Activated naive CD8-positive, alpha-beta T cell treated with anti-CD3 and anti-CD28 coated beads, Interleukin-2, amount 10 ng/mL, durations not matched to agents 7 days and 5 days (primary cell): ENCODE data around the gene YWHAE. TPM values are rescaled to one million over a fixed set of nuclear protein-coding genes. Genes with fewer than 3 reads are reported as not detected.
"Not testable (repeated sequence)": the region's sequence is repeated elsewhere in the genome, so short reads cannot be mapped to it uniquely, and the experiment has no call there.

Source experiments
- ATAC-seq: fragments of 150-1000 bp; cut with Tn5 transposase; one replicate; pipeline ENCODE4 v1.10.0; 2021; ENCODE audit warnings: low read depth, moderate library complexity
- POLR2A ChIA-PET: fragments of 350-600 bp; sonication (Branson Sonifier 250); formaldehyde crosslinking; loops from one replicate; lab custom pipeline; 2021; ENCODE audit warnings: antibody characterized with exemption; lab: Charles Lee
- DNase-seq: peaks from one replicate; pipeline ENCODE4 v3.0.0; 2021
- H3K27ac Mint-ChIP-seq: one replicate; pipeline ENCODE4 v1.8.0; 2022; ENCODE audit warnings: mild to moderate bottlenecking, mixed read lengths
- H3K27me3 Mint-ChIP-seq: one replicate; pipeline ENCODE4 v1.8.0; 2022; ENCODE audit warnings: mild to moderate bottlenecking, moderate library complexity, mixed read lengths
- H3K36me3 Mint-ChIP-seq: one replicate; pipeline ENCODE4 v1.8.0; 2021; ENCODE audit warnings: mild to moderate bottlenecking, mixed read lengths
- H3K4me1 Mint-ChIP-seq: one replicate; pipeline ENCODE4 v1.8.0; 2021; ENCODE audit warnings: mixed read lengths
- H3K4me3 Mint-ChIP-seq: one replicate; pipeline ENCODE4 v1.8.0; 2022; ENCODE audit warnings: mild to moderate bottlenecking, moderate library complexity, mixed read lengths
- H3K9me3 Mint-ChIP-seq: one replicate; pipeline ENCODE4 v1.8.0; 2021; ENCODE audit warnings: mixed read lengths
- total RNA-seq, 2 experiments: library from RNA; stranded (reverse); gene quantifications; one replicate each; pipeline ENCODE4 v1.2.3, GENCODE V29; 2021

The YWHAE gene
- total RNA-seq: 100 to 1,000 TPM; 272 to 287 TPM

DNA sequence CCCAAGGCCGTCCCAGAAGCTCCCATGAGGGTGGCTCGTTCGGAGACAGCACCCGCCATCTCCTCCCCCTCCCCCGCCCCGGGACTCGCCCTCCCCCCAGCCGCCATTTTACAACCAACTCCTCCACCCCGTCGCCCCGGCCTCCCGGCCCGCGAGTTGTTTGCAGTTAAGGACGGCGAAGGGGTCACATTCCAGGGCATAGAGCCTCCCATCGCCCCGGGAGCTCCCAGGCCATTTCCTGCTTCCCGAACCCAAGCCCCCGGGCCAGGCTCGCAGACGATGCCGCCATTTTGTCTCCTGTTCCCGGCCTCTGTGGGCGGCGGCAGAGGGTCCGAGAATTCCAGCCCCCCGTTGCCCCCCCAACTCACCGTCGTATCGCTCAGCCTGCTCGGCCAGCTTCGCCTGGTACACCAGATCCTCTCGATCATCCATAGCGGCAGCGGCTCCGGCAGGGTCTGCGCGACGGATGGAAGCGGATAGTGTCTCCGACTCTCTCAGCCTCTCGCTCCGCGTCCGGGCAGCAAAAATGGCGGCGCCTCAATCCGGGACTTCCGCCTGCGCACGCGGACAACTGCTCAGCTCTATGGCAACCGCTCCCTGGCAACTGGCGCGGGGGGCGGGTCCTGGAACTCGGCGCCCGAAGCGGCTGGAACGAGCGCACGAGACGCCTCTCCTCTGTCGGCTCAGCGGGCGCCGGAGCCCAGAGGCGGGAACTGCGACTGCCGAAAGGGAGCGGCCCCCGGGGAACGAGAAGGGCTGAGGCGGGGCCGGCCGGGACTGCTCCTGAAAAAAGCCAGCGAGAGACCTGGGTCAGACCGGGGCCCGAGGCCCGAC is at the start of gene YWHAE:
Gene YWHAE, minus strand, starts transcription at position 544 of the 834 bp plus-strand sequence. Its CDS starts 112 bp downstream, at position 432.
- Mint-ChIP-seq H3K27ac (peak within 1 kb of the TSS; percentile 95), H3K4me3 (peak within 1 kb of the TSS; percentile 96), H3K4me1 (peaks cover 19% of the 10 kb centered on the region), H3K27me3 (peaks cover 2% of the 10 kb centered on the region), H3K36me3 (peaks cover 25% of the 10 kb centered on the region), H3K9me3 (no peaks in the 10 kb centered on the region)
- POLR2A ChIA-PET: interaction anchor here (0.6 to 2.1 kb wide), 15 partner anchors 14 to 166 kb away, joined by 3 to 8 read pairs (median 4); partner anchors contain the start of genes CRK and INPP5K
- DNase-seq (peak; percentile 97), ATAC-seq (peak; percentile 91)

DNA sequence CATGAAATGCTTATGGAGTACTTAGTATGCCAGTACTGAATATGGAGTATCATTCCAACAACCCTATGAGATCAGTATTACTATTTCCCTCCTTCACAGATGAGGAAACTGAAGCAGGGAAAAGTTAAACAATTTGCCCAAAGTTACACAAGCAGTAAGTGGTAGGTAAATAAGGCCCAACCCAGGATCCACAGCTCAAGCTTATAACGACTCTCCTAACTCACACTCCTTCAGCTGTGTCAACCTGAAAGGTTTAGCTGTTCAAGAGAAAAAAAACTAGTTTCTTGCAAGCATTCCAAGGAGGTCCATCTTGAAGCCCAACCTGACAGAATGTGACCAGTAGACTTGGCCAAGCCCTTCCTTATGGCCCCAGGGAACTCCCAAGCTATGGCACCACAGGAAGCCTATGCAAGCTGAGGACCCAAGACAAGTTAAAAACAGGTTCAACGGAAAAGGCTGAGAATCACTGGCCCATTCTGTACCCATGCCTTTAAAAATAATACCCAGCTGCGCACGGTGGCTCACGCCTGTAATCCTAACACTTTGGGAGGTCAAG is 49.5 kb upstream of the YWHAE start:
- H3K36me3 Mint-ChIP-seq: peaks cover 19% of the 10 kb centered on the region
- POLR2A ChIA-PET: no interaction called here

DNA sequence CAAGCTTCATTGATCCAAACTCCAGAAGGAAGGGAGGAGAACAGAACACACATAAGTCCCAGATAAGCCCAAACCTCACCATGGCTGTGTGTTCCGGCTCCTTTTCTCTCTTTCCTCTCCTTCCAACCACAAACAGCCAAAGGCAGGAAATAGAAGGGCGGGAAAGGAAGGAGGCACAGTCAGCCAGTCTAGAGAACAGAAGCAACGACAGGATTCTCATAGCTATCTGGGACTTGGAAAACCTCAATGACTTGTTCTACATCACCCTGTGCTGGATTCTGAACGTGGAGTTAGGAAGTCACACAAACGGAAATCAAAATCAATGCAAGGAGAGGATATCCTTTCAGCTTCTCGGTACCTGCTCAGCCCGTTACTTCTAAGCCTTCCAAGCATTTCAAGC is 47.0 kb upstream of the YWHAE start:
- ATAC-seq (no peak), DNase-seq (no peak)
- H3K27me3 Mint-ChIP-seq: no peaks in the 10 kb centered on the region
- POLR2A ChIA-PET: interaction anchor here (0.7 kb wide), 1 partner anchor 820 kb away, joined by 5 read pairs; no protein-coding TSS in a partner anchor
- no peak overlapping the region for H3K4me3 Mint-ChIP-seq
- H3K9me3 Mint-ChIP-seq: no peaks in the 10 kb centered on the region
- no peak overlapping the region for H3K27ac Mint-ChIP-seq
- peaks cover 14% of the 10 kb centered on the region for H3K36me3 Mint-ChIP-seq
- H3K4me1 Mint-ChIP-seq: peaks cover 19% of the 10 kb centered on the region

More for the DNA sequence above, 49.5 kb upstream of the YWHAE start:
- no peak for DNase-seq
- Mint-ChIP-seq H3K4me1 (peaks cover 32% of the 10 kb centered on the region), H3K9me3 (no peaks in the 10 kb centered on the region), H3K27ac (no peak overlapping the region), H3K4me3 (no peak overlapping the region), H3K27me3 (no peaks in the 10 kb centered on the region)
- ATAC-seq: no peak

DNA sequence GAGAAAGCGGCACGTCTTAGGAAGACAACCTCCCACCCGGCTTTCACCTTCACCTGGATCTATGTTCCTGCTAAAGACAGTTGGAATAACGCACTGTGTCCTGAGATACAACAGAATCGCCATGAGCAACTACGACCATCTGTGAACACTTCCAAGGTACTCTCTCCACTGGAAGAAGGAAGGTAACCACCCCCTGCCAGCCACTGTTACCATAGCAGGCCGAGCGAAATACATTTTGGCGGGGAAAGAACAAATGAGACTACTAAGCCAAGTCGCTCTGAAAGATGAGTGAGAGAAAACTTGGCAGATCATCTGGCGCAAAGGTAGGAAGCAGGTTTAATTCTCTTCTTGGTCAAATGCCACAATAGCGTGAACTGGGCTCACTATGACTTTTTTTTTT is 46.2 kb upstream of the YWHAE start:
- Mint-ChIP-seq H3K27me3 (no peaks in the 10 kb centered on the region), H3K36me3 (peaks cover 11% of the 10 kb centered on the region), H3K9me3 (no peaks in the 10 kb centered on the region), H3K27ac (no peak overlapping the region), H3K4me3 (no peak overlapping the region), H3K4me1 (peaks cover 17% of the 10 kb centered on the region)
- POLR2A ChIA-PET: interaction anchor here (0.7 kb wide), 1 partner anchor 821 kb away, joined by 5 read pairs; no protein-coding TSS in a partner anchor
- no peak for DNase-seq
- no peak for ATAC-seq

DNA sequence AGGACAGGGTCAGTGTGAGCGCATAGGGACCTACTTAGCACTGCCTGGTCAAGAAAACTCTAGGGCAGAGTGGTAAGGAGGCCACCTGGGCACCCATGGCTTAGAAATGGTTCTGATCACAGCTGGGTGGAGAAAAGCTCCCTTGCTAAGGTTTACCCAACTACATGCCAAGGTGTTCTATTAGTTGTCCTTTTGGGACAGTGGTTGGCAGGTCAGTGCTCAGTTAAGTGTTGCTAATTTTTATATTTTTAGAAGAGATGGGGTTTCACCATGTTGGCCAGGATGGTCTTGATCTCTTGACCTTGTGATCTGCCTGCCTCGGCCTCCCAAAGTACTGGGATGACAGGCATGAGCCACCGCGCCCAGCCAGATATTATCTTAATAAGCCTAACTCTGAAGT is 45.7 kb upstream of the YWHAE start:
- DNase-seq, H3K27ac Mint-ChIP-seq, H3K9me3 Mint-ChIP-seq, H3K27me3 Mint-ChIP-seq, ATAC-seq, POLR2A ChIA-PET, H3K4me3 Mint-ChIP-seq: not testable (repeated sequence)
- Mint-ChIP-seq H3K36me3 (peaks cover 11% of the 10 kb centered on the region), H3K4me1 (peaks cover 17% of the 10 kb centered on the region)

DNA sequence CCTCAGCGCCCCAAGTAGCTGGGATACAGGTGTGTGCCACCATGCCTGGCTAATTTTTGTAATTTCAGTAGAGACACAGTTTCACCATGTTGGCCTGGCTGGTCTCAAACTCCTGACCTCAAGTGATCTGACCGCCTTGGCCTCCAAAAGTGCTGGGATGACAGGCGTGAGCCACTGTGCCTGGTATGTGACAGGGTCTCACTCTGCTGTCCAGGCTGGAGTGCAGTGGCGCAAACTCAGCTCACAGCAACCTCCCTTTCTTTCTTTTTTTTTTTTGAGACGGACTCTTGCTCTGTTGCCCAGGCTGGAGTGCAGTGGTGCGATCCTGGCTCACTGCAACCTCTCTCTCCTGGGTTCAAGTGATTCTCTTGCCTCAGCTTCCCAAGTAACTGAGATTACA is 42.7 kb upstream of the YWHAE start:
- POLR2A ChIA-PET, H3K27ac Mint-ChIP-seq, H3K27me3 Mint-ChIP-seq, H3K9me3 Mint-ChIP-seq, DNase-seq, ATAC-seq, H3K36me3 Mint-ChIP-seq, H3K4me3 Mint-ChIP-seq: not testable (repeated sequence)
- H3K4me1 Mint-ChIP-seq: peaks cover 11% of the 10 kb centered on the region

DNA sequence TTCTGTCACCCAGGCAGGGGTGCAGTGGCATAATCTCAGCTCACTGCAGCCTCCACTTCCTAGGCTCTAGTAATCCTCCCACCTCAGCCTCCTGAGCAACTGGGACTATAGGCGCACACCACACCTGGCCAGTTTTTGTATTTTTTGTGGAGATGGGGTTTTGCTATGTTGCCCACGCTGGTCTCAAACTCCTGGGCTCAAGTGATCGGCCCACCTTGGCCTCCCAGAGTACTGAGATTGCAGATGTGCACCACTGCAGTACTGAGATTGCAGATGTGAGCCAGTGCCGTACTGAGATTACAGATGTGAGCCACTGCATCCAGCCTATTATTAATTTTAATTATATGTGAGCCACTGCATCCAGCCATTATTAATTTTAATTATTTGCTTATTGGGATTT is 42.2 kb upstream of the YWHAE start:
- H3K27me3 Mint-ChIP-seq: no peaks in the 10 kb centered on the region
- no peak overlapping the region for H3K27ac Mint-ChIP-seq
- H3K36me3 Mint-ChIP-seq: peaks cover 3% of the 10 kb centered on the region
- no peaks in the 10 kb centered on the region for H3K9me3 Mint-ChIP-seq
- ATAC-seq (no peak), DNase-seq (no peak)
- POLR2A ChIA-PET: no interaction called here
- no peak overlapping the region for H3K4me3 Mint-ChIP-seq
- H3K4me1 Mint-ChIP-seq: peaks cover 10% of the 10 kb centered on the region

DNA sequence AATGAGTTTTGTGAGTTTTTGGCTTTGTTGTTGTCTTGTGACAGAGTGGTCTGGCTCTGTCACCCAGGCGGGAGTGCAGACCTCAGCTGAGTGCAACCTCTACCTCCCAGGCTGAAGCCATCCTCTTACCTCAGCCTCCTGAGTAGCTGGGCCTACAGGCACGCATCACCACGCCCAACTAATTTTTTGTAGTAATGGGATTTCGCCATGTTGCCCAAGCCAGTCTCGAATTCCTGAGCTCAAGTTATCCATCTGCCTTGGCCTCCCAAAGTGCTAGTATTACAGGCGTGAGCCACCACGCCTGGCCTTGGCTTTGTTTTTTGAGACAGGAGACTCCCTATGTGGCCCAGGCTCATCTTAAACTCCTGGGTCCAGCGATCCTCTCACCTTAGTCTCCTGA is 40.9 kb upstream of the YWHAE start:
- H3K4me3 Mint-ChIP-seq: no peak overlapping the region
- peaks cover 9% of the 10 kb centered on the region for H3K36me3 Mint-ChIP-seq
- peaks cover 2% of the 10 kb centered on the region for H3K4me1 Mint-ChIP-seq
- no peak overlapping the region for H3K27ac Mint-ChIP-seq
- POLR2A ChIA-PET: no interaction called here
- no peaks in the 10 kb centered on the region for H3K27me3 Mint-ChIP-seq
- no peaks in the 10 kb centered on the region for H3K9me3 Mint-ChIP-seq
- ATAC-seq (no peak), DNase-seq (no peak)

DNA sequence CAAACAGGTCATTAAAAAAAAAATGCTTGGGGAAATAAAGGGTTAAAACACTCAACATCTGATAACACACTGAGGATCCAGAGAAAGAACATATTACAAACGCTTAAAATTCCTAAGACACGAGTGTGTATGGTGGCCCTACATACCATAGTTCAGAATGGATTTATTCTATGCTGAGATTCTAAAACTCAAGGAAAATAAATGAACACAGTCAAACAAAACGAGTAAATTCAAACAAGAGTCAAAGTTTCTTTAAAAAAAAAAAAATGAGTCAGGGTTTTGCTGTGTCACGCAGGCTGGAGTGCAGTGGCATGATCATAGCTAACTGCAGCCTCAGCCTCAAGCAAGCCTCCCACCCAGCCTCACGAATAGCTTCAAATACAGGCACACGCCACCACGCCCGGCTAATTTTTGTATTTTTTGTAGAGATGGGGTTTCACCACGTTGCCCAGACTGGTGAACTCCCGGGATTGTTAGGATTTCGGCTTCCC is 38.6 kb upstream of the YWHAE start:
- no peak overlapping the region for H3K27ac Mint-ChIP-seq
- H3K4me1 Mint-ChIP-seq: peaks cover 7% of the 10 kb centered on the region
- H3K36me3 Mint-ChIP-seq: peaks cover 17% of the 10 kb centered on the region
- no peak overlapping the region for H3K4me3 Mint-ChIP-seq
- no peaks in the 10 kb centered on the region for H3K27me3 Mint-ChIP-seq
- no peaks in the 10 kb centered on the region for H3K9me3 Mint-ChIP-seq
- no peak for ATAC-seq
- POLR2A ChIA-PET: no interaction called here
- no peak for DNase-seq

DNA sequence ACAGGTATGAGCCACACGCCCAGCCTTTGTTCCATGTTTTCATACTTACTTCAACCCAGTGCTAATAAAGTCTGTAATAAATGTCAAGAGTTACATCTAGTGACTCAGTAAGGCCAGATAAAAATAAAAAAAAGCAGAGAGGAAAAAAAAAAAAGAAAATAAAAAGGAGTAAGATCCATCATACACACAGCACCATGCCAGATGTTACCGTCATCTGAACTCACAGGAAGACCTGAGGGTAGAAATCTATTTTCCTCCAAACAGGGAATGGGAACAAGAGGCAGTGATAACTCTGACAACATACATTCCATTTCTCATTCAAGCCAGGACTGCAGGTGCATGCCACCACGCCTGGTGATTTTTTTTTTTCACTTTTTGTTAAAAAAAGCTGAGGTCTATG is 35.3 kb upstream of the YWHAE start:
- POLR2A ChIA-PET: interaction anchor here (1.1 kb wide), 1 partner anchor 37 kb away, joined by 4 read pairs; no protein-coding TSS in a partner anchor

DNA sequence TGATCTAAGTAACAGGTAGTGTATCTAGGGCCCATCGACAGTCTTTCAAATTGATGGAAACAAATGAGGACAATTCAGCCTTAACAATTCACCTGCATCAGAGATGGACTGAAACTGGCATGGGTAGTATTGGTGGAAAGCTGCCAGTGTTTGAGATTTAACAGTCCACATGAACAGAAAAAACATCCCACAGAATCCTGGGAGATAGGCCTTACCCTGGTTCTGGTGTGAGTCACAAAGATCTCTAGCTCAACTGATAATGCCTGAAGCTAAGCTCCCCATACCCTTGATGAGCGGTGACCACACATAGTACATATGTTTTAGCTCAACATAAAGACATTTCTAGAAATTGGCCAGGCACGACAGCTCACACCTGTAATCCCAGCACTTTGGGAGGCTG is 34.1 kb upstream of the YWHAE start:
- H3K4me1 Mint-ChIP-seq: peaks cover 13% of the 10 kb centered on the region
- H3K27me3 Mint-ChIP-seq: no peaks in the 10 kb centered on the region
- H3K9me3 Mint-ChIP-seq: no peaks in the 10 kb centered on the region
- H3K27ac Mint-ChIP-seq: no peak overlapping the region
- POLR2A ChIA-PET: interaction anchor here (1.1 kb wide), 1 partner anchor 36 kb away, joined by 4 read pairs; no protein-coding TSS in a partner anchor
- ATAC-seq (no peak), DNase-seq (no peak)
- H3K4me3 Mint-ChIP-seq: no peak overlapping the region
- peaks cover 28% of the 10 kb centered on the region for H3K36me3 Mint-ChIP-seq

More for the DNA sequence above, 35.3 kb upstream of the YWHAE start:
- no peaks in the 10 kb centered on the region for H3K9me3 Mint-ChIP-seq
- ATAC-seq (no peak), DNase-seq (no peak)
- peaks cover 13% of the 10 kb centered on the region for H3K4me1 Mint-ChIP-seq
- H3K27ac Mint-ChIP-seq: peak overlapping the region; percentile 48
- H3K4me3 Mint-ChIP-seq: no peak overlapping the region
- peaks cover 26% of the 10 kb centered on the region for H3K36me3 Mint-ChIP-seq
- no peaks in the 10 kb centered on the region for H3K27me3 Mint-ChIP-seq

DNA sequence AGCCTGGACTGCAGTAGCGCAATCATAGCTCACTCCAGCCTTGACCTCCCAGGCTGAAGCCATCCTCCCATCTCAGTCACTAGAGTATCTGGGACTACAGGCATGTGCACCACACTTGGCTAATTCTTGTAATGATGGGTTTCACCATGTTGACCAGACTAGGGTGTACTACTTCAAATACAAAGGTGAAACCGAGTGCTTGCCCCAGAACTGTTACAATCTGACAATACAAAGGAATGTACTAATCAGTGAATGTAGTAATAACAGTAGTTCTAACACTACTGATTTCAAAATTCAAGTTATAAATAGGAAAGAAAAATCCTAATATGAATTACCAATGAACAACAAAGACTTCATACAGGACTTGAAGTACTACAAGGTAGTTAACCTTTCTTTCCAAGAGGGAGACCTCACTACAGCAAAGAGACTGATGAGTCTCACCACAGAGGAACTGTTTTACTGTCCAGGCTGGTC is 31.6 kb upstream of the YWHAE start:
- POLR2A ChIA-PET: no interaction called here
- Mint-ChIP-seq H3K9me3 (no peaks in the 10 kb centered on the region), H3K27me3 (no peaks in the 10 kb centered on the region), H3K4me3 (no peak overlapping the region), H3K27ac (no peak overlapping the region), H3K4me1 (peaks cover 11% of the 10 kb centered on the region), H3K36me3 (peaks cover 31% of the 10 kb centered on the region)
- ATAC-seq (no peak), DNase-seq (no peak)

DNA sequence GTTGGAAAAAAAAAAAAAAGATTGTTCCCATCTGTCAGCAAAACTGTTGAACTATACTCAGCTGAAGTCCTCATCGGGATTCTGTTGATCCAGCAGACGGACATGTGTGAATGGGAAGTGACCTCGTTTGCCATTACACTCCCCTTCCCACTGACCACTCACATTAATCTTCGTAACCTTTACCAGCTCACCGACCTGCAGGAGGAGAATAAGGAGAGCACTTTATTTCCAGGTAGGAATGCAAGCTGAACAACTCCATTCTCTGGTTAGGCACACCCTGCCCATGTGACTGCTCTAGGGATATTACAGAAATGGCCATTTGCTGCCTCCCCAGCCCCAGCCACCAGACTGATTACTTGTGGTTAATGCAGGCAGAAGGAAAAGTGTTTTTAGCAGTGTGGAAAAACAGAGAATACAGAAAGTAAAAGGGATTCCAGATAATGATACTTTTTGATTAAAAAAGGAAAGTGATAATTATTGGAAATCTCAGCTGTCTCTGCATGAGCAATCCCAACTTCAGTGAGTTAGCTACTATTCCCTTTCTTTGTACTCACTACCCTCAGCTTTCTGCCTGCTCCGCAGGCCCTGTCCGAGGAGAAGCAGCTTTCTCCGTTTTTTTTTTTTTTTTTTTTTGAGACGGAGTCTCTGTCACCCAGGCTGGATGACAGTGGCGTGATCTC is 23.6 kb upstream of the YWHAE start:
- POLR2A ChIA-PET: interaction anchor here (1.0 kb wide), 1 partner anchor 30 kb away, joined by 3 read pairs; no protein-coding TSS in a partner anchor
- DNase-seq: no peak
- no peaks in the 10 kb centered on the region for H3K27me3 Mint-ChIP-seq
- H3K27ac Mint-ChIP-seq: no peak overlapping the region
- peaks cover 18% of the 10 kb centered on the region for H3K36me3 Mint-ChIP-seq
- ATAC-seq: no peak
- no peak overlapping the region for H3K4me3 Mint-ChIP-seq
- H3K9me3 Mint-ChIP-seq: no peaks in the 10 kb centered on the region
- peaks cover 4% of the 10 kb centered on the region for H3K4me1 Mint-ChIP-seq
